ENCODE measurements around the gene GAA. TPM values are rescaled to one million over a fixed set of nuclear protein-coding genes. Genes with fewer than 3 reads are reported as not detected.
"Not testable (repeated sequence)": the region's sequence is repeated elsewhere in the genome, so short reads cannot be mapped to it uniquely, and the experiment has no call there.

Gene GAA
- total RNA-seq, 1 experiment from 2014 or later = 7.5 TPM

GRCh38 chr17:80153004-80153403 lies 51.6 kb downstream of the GAA start:
- no TSS peak for BruUV-seq (replicated peaks)
- Histone ChIP-seq H3K9me3 (ENCODE audit: low read depth, low read length, poor library complexity, severe bottlenecking) (peaks cover 4% of the 10 kb centered on the region), H3K36me3 (ENCODE audit: insufficient read depth, low read length, poor library complexity, severe bottlenecking) (no peaks in the 10 kb centered on the region), H3K4me3 (ENCODE audit: low read depth, low read length, poor library complexity, severe bottlenecking) (no peak overlapping the region), H3K27me3 (replicated peaks; ENCODE audit: insufficient read depth, low read depth, low read length, poor library complexity) (no peaks in the 10 kb centered on the region), H3K4me1 (ENCODE audit: insufficient read depth, low read length, poor library complexity, severe bottlenecking) (no peaks in the 10 kb centered on the region), H3K27ac (ENCODE audit: low read depth, low read length, poor library complexity, severe bottlenecking) (no peak overlapping the region)
- CTCF ChIA-PET = no interaction called here
- DNase-seq (ENCODE audit: low spot score) = no peak
- TF ChIP-seq CTCF (conservative IDR thresholded peaks at IDR 0.05; ENCODE audit: low read depth, low read length) (no peak), EZH2 (IDR thresholded peaks at IDR 0.05; ENCODE audit: borderline replicate concordance, low read depth, low read length, poor library complexity, severe bottlenecking) (no peak)
- intact Hi-C loops (cut with micrococcal nuclease; ENCODE audit: unreplicated experiment) = no loop called here
- POLR2A ChIA-PET (ENCODE audit: low non-redundant PET) = no interaction called here

GRCh38 chr17:80154166-80154565 lies 52.8 kb downstream of the GAA start:
- POLR2A ChIA-PET (ENCODE audit: low non-redundant PET) = interaction anchor here (0.7 kb wide), 1 partner anchor 311 kb away, joined by 3 read pairs; no protein-coding TSS in a partner anchor
- Histone ChIP-seq H3K4me1 (ENCODE audit: insufficient read depth, low read length, poor library complexity, severe bottlenecking) (no peaks in the 10 kb centered on the region), H3K27ac (ENCODE audit: low read depth, low read length, poor library complexity, severe bottlenecking) (no peak overlapping the region), H3K4me3 (ENCODE audit: low read depth, low read length, poor library complexity, severe bottlenecking) (no peak overlapping the region), H3K9me3 (ENCODE audit: low read depth, low read length, poor library complexity, severe bottlenecking) (peaks cover 4% of the 10 kb centered on the region), H3K36me3 (ENCODE audit: insufficient read depth, low read length, poor library complexity, severe bottlenecking) (no peaks in the 10 kb centered on the region), H3K27me3 (replicated peaks; ENCODE audit: insufficient read depth, low read depth, low read length, poor library complexity) (no peaks in the 10 kb centered on the region)
- DNase-seq (ENCODE audit: low spot score) = no peak
- CTCF ChIA-PET = no interaction called here
- BruUV-seq (replicated peaks) = no TSS peak
- TF ChIP-seq CTCF (conservative IDR thresholded peaks at IDR 0.05; ENCODE audit: low read depth, low read length) = no peak
- no peak for TF ChIP-seq EZH2 (IDR thresholded peaks at IDR 0.05; ENCODE audit: borderline replicate concordance, low read depth, low read length, poor library complexity, severe bottlenecking)
- intact Hi-C loops (cut with micrococcal nuclease; ENCODE audit: unreplicated experiment) = no loop called here

- H3K4me3 ChIP-seq (ENCODE audit: low read depth, low read length, poor library complexity, severe bottlenecking); H3K27me3 ChIP-seq (replicated peaks; ENCODE audit: insufficient read depth, low read depth, low read length, poor library complexity); DNase-seq (ENCODE audit: low spot score); H3K36me3 ChIP-seq (ENCODE audit: insufficient read depth, low read length, poor library complexity, severe bottlenecking); H3K4me1 ChIP-seq (ENCODE audit: insufficient read depth, low read length, poor library complexity, severe bottlenecking); intact Hi-C loops (cut with micrococcal nuclease; ENCODE audit: unreplicated experiment); H3K27ac ChIP-seq (ENCODE audit: low read depth, low read length, poor library complexity, severe bottlenecking); POLR2A ChIA-PET (ENCODE audit: low non-redundant PET); BruUV-seq (replicated peaks); CTCF ChIA-PET; H3K9me3 ChIP-seq (ENCODE audit: low read depth, low read length, poor library complexity, severe bottlenecking): not testable (repeated sequence)
Measured at GRCh38 chr17:80155600-80155999, 54.2 kb downstream of the GAA start.

- no peak for DNase-seq (ENCODE audit: low spot score)
- POLR2A ChIA-PET (ENCODE audit: low non-redundant PET) = no interaction called here
- intact Hi-C loops (cut with micrococcal nuclease; ENCODE audit: unreplicated experiment) = no loop called here
Measured at GRCh38 chr17:80158846-80159245, 57.5 kb downstream of the GAA start.

More at GRCh38 chr17:80158846-80159245, 57.5 kb downstream of the GAA start:
- H3K4me1 ChIP-seq (ENCODE audit: insufficient read depth, low read length, poor library complexity, severe bottlenecking) = peaks cover 5% of the 10 kb centered on the region
- H3K36me3 ChIP-seq (ENCODE audit: insufficient read depth, low read length, poor library complexity, severe bottlenecking) = no peaks in the 10 kb centered on the region
- no peak overlapping the region for H3K4me3 ChIP-seq (ENCODE audit: low read depth, low read length, poor library complexity, severe bottlenecking)
- no peak overlapping the region for H3K27ac ChIP-seq (ENCODE audit: low read depth, low read length, poor library complexity, severe bottlenecking)
- H3K9me3 ChIP-seq (ENCODE audit: low read depth, low read length, poor library complexity, severe bottlenecking) = peaks cover 4% of the 10 kb centered on the region
- TF ChIP-seq CTCF (conservative IDR thresholded peaks at IDR 0.05; ENCODE audit: low read depth, low read length) = no peak
- no peak for TF ChIP-seq EZH2 (IDR thresholded peaks at IDR 0.05; ENCODE audit: borderline replicate concordance, low read depth, low read length, poor library complexity, severe bottlenecking)
- no TSS peak for BruUV-seq (replicated peaks)
- CTCF ChIA-PET = no interaction called here
- no peaks in the 10 kb centered on the region for H3K27me3 ChIP-seq (replicated peaks; ENCODE audit: insufficient read depth, low read depth, low read length, poor library complexity)

Data from A673 (cell line).